K562 (cell line): ENCODE measurements around the gene SF3B1. TPM values are rescaled to one million over a fixed set of nuclear protein-coding genes. Genes with fewer than 3 reads are reported as not detected.

ENCODE experiments used
- ATAC-seq: fragments of 200-7000 bp; cut with Tn5 transposase; 3 replicates; pipeline ENCODE4 v1.9.1; 2020; ENCODE audit warnings: moderate library complexity
- BruUV-seq: library from RNA; stranded (reverse); fragments of 400-500 nt; replicated peaks from 2 replicates; lab custom pipeline; 2021; lab: Mats Ljungman, UMichigan
- CTCF ChIA-PET: fragments of 300-600 bp; formaldehyde crosslinking; extraction: SDS; loops from one replicate; lab custom pipeline; 2021; ENCODE audit warnings: low intra/inter-chr PET ratio; lab: Yijun Ruan, JAX
- POLR2A ChIA-PET: fragments of 300-600, 350-650 bp; sonication (Branson Sonifier 250); formaldehyde crosslinking; extraction: SDS; loops from one replicate; lab custom pipeline; 2021; ENCODE audit warnings: antibody characterized with exemption, inconsistent platforms; lab: Yijun Ruan, JAX
- DNase-seq, 4 experiments: peaks; one replicate each; pipeline versions ENCODE4 v3.0.0 to v3.0.0-alpha.2; 2011 to 2018; ENCODE audit warnings: low spot score in 3 of 4, mixed read lengths in 3 of 4; ENCODE audit errors: extremely low read depth in 1 of 4
- FAIRE-seq: peaks from 2 replicates; lab custom pipeline; 2011; peaks lifted over from hg19 to GRCh38; lab: Jason Lieb, UNC
- H2AFZ ChIP-seq: 2 replicates; pipeline ENCODE4 v1.6.0; 2011; ENCODE audit warnings: low read depth, low read length, control low read depth, inconsistent platforms
- H3K27ac ChIP-seq: fragments of 200-600 bp; 3 replicates; pipeline ENCODE4 v1.8.0; 2011; ENCODE audit warnings: low read depth, mild to moderate bottlenecking, control low read depth, inconsistent platforms, low read length, moderate library complexity, mixed read lengths; ENCODE audit errors: extremely low read depth
- H3K27me3 ChIP-seq, 2 experiments: fragments of 300-600 bp in 1 of 2; 2 replicates in 1 of 2; 3 replicates in 1 of 2; pipeline versions ENCODE4 v1.6.0 to v1.8.0; 2011; ENCODE audit warnings: inconsistent platforms in 2 of 2, low read length in 2 of 2, mild to moderate bottlenecking in 1 of 2, mixed read lengths in 1 of 2, moderate library complexity in 1 of 2; ENCODE audit not compliant: control insufficient read depth in 2 of 2, insufficient read depth in 2 of 2
- H3K36me3 ChIP-seq: fragments of 300-600 bp; 3 replicates; pipeline ENCODE4 v1.8.0; 2011; ENCODE audit warnings: mild to moderate bottlenecking, low read length, inconsistent platforms; ENCODE audit not compliant: control insufficient read depth, insufficient read depth
- H3K4me1 ChIP-seq, 2 experiments: fragments of 200-600 bp in 1 of 2; replicated peaks in 1 of 2; 2 replicates in 1 of 2; 3 replicates in 1 of 2; pipeline versions ENCODE4 v1.5.1 to v1.8.0; 2011; ENCODE audit warnings: inconsistent platforms in 2 of 2, low read length in 2 of 2, mild to moderate bottlenecking in 1 of 2, mixed read lengths in 1 of 2, moderate library complexity in 1 of 2; ENCODE audit not compliant: control insufficient read depth in 2 of 2, insufficient read depth in 2 of 2
- H3K4me2 ChIP-seq: 2 replicates; pipeline ENCODE4 v1.6.1; 2011; ENCODE audit warnings: low read length, control low read depth, inconsistent platforms, mixed read lengths; ENCODE audit not compliant: insufficient read depth
- H3K4me3 ChIP-seq: fragments of 200-600 bp; sonication (generic), shearing (Covaris generic); 2 replicates; pipeline ENCODE4 v1.5.1; 2016; ENCODE audit warnings: control low read depth, inconsistent platforms
- H3K79me2 ChIP-seq: fragments of 200-600 bp; 3 replicates; pipeline ENCODE4 v1.8.0; 2011; ENCODE audit warnings: low read length, inconsistent platforms; ENCODE audit not compliant: control insufficient read depth, insufficient read depth
- H3K9ac ChIP-seq, 2 experiments: 2 replicates each; pipeline versions ENCODE4 v1.6.0 to v1.6.1; 2011; ENCODE audit warnings: low read depth in 2 of 2, low read length in 2 of 2, control low read depth in 1 of 2, inconsistent platforms in 1 of 2, mild to moderate bottlenecking in 1 of 2, mixed read lengths in 1 of 2; ENCODE audit not compliant: insufficient read depth in 1 of 2
- H3K9me1 ChIP-seq: one replicate; pipeline ENCODE4 v1.6.0; 2011; ENCODE audit warnings: inconsistent platforms, mild to moderate bottlenecking, low read length, moderate library complexity; ENCODE audit not compliant: control insufficient read depth, insufficient read depth
- H3K9me3 ChIP-seq: replicated peaks from 2 replicates; pipeline ENCODE4 v1.5.1; 2011; ENCODE audit warnings: low read depth, low read length, inconsistent platforms; ENCODE audit not compliant: control insufficient read depth, insufficient read depth
- H4K20me1 ChIP-seq: replicated peaks from 2 replicates; pipeline ENCODE4 v1.6.1; 2011; ENCODE audit warnings: low read length, inconsistent platforms, mixed read lengths; ENCODE audit not compliant: control insufficient read depth, insufficient read depth
- ESRRB ChIP-seq: fragments of 250-450 bp; sonication (Bioruptor Pico); IDR thresholded peaks from 2 replicates; pipeline ENCODE4 v1.5.0; 2020; ENCODE audit warnings: mild to moderate bottlenecking, moderate library complexity, borderline replicate concordance
- MCM5 ChIP-seq: fragments of 450-650 bp; IDR thresholded peaks from 2 replicates; pipeline ENCODE4 v1.6.1; 2016; ENCODE audit warnings: low read depth
- NFXL1 ChIP-seq: fragments of 450-650 bp; formaldehyde crosslinking; IDR thresholded peaks from 2 replicates; pipeline ENCODE4 v1.4.0; 2021; ENCODE audit warnings: mild to moderate bottlenecking
- RFX5 ChIP-seq: IDR thresholded peaks from 2 replicates; pipeline ENCODE4 v1.6.1; 2011; ENCODE audit warnings: low read depth, mild to moderate bottlenecking, improper control_type of control experiment, low read length
- SMAD3 ChIP-seq: fragments of 450-650 bp; formaldehyde crosslinking; conservative IDR thresholded peaks from 2 replicates; pipeline ENCODE4 v1.4.0; 2020; ENCODE audit warnings: mild to moderate bottlenecking
- YBX1 ChIP-seq: fragments of 450-650 bp; IDR thresholded peaks from 2 replicates; pipeline ENCODE4 v1.7.1; 2016; ENCODE audit warnings: mild to moderate bottlenecking
- ZNF589 ChIP-seq: fragments of 200-800 bp; sonication (Bioruptor generic); IDR thresholded peaks from 2 replicates; pipeline ENCODE4 v1.6.1; 2016; ENCODE audit warnings: low read depth, missing genetic modification characterization, missing compliant biosample characterization
- ZNF592 ChIP-seq: fragments of 450-650 bp; IDR thresholded peaks from 2 replicates; pipeline ENCODE4 v1.6.1; 2017; ENCODE audit warnings: antibody characterized with exemption, mild to moderate bottlenecking
- WGBS: fragments of 100-300 bp; shearing (Covaris generic); methylation state at CpG from one replicate; pipeline ENCODE4 v1.1.6; 2016; ENCODE audit warnings: low coverage, mixed read lengths; ENCODE audit not compliant: insufficient coverage; ENCODE audit errors: missing lambda C conversion rate; 5-methylcytosine and 5-hydroxymethylcytosine counted together
- in situ Hi-C: fragments of 300-500 bp; cut with MboI; formaldehyde crosslinking; loops from 4 replicates; pipeline ENCODE4 v1.15.0; 2018; ENCODE audit warnings: inconsistent platforms, mixed read lengths
- intact Hi-C: fragments of 100-400 bp; cut with micrococcal nuclease; formaldehyde crosslinking; loops from 2 replicates; pipeline ENCODE4 v1.14.2; 2022
- polyA plus RNA-seq, 8 experiments: library from polyadenylated mRNA; depleted of rRNA in 4 of 8; stranded (reverse) in 5 of 8; unstranded in 3 of 8; fragments of >200 nt; fragmentation: Nextera tagmentation in 2 of 8; fragmentation: Illumina TruSeq in 1 of 8; extraction: Ambion mirVana in 2 of 8; extraction: Trizol in 1 of 8; gene quantifications; 2 replicates each; pipeline versions ENCODE4 v1.2.1 to v1.2.3, GENCODE V29; 2011 to 2014; ENCODE audit warnings: inconsistent platforms in 1 of 8, missing spikeins in 1 of 8
- total RNA-seq, 7 experiments: library from RNA; depleted of rRNA in 6 of 7; stranded (reverse); fragments of >200 nt in 6 of 7; fragmentation: Illumina TruSeq in 2 of 7; extraction: Trizol in 2 of 7; gene quantifications; 2 replicates each; pipeline versions ENCODE4 v1.2.1 to v1.2.3, GENCODE V29; 2011 to 2021; ENCODE audit warnings: low replicate concordance in 1 of 7

Gene SF3B1
- total and polyA plus RNA-seq, 9 of the 15 experiments (the other 6 are each of a cell fraction or from before 2014, with no cell fraction given), result 96.2 to 377 (median 177) TPM

- Histone ChIP-seq H3K4me2 (peak overlapping the region; percentile 93; the same call in 1 of the 2 replicates), H3K79me2 (peaks cover 95% of the 10 kb centered on the region), H3K27me3 (no peaks in the 10 kb centered on the region), H3K36me3 (peaks cover 34% of the 10 kb centered on the region; the same call in 2 of the 3 replicates), H3K27ac (peak overlapping the region; percentile 20; the same call in 1 of the 3 replicates), H3K9ac (peak overlapping the region; percentile 26 to 100; a peak in 2 of 4 replicates), H3K9me3 (no peaks in the 10 kb centered on the region), H3K4me1 (peaks cover 14 to 17% of the 10 kb centered on the region in 2 experiments; a peak in 4 of 5 replicates), H4K20me1 (peaks cover 48% of the 10 kb centered on the region), H3K9me1 (no peaks in the 10 kb centered on the region), H3K4me3 (peak overlapping the region; percentile 12; the same call in 1 of the 2 replicates), H2AFZ (no peak overlapping the region)
- no TSS peak for BruUV-seq
- ATAC-seq, result no peak
- POLR2A ChIA-PET, result interaction anchor here (0.6 to 1.7 kb wide), 4 partner anchors 9 to 686 kb away, joined by 3 to 4 read pairs (median 4); partner anchors contain the start of genes COQ10B, HSPD1 and HSPE1
- WGBS, result 34% methylated on average over 6 of the region's 6 CpGs
- no peak for FAIRE-seq
- intact Hi-C loops, result loop anchor here (5.0 kb wide), 1 partner anchor 275 kb away; the partner anchor contains the start of gene MARS2
- in situ Hi-C loops, result no loop called here
- TF ChIP-seq ZNF592, result no peak
- TF ChIP-seq ESRRB (CRISPR knock-in tag), result no peak
- TF ChIP-seq MCM5, result no peak
- TF ChIP-seq ZNF589 (CRISPR knock-in tag), result no peak
- no peak for TF ChIP-seq NFXL1 (CRISPR knock-in tag)
- TF ChIP-seq YBX1, result no peak
- no peak for TF ChIP-seq SMAD3
- no peak for TF ChIP-seq RFX5
- TF ChIP-seq, all 486 proteins: peak for 0
- CTCF ChIA-PET, result no interaction called here
- DNase-seq, result no peak
Measured at GRCh38 chr2:197431858-197432257, 3.0 kb downstream of the SF3B1 start.
